ENCODE measurements around the gene SRGAP2B.
"Not testable (repeated sequence)": the region's sequence is repeated elsewhere in the genome, so short reads cannot be mapped to it uniquely, and the experiment has no call there.

Gene SRGAP2B

DNA sequence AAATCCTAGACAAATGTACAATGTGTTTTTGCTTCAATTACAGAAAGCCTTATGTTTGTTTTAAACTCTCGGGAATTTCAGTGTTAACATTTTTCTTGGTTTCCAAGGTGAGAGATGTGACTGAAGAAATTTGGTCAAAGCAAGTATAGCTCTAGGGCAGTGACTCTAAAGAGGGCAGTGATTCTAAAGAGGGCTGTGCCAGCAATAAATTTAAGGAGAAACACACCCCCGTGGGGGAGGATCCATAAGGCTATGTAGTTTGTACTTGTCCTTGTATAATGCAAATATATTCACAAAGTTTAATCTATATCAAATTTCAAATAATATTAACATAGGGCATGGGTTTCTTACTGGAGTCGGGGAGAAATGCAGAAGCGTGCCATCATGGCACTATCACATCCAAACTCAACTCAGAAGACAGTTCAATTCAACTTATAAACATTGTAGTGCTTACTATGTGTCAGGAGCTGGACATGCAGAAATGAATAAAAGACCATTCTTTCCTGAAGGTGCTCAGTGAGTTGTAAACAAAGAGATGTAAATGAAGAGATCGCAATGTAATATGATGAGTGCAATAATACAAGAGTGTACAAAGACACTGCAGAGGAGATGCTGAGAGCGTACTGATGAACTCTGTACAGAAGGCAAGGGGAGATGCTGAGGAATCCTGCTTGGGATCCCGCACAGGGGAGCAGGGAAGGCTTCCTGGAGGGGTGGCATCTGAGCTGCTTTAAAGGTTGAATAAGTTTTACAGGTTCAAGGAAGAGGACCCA, 12.5 kb downstream of the SRGAP2B start:
- DNase-seq, result not testable (repeated sequence)

- not testable (repeated sequence) for DNase-seq
Observed at GRCh38 chr1:145080193-145080592, 14.9 kb downstream of the SRGAP2B start.

DNA sequence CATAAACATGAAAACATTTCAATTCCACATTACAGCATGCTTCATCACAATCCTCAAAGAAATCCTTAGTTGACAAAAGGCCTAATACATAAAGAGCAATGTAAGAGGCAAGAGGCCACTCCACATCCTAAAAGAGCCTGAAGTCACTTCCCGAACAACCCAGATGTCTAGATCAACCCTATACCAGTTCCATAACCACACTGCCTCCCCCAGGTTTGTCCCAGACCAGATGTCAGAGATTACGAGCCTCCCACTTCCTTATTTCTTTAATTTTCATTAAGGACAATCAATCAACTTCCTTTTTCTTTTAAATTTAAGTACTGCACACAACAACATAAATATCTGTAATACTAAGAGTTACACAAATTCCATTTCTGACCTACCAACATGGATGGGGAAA, 15.4 kb downstream of the SRGAP2B start:
- not testable (repeated sequence) for DNase-seq

- not testable (repeated sequence) for DNase-seq
Observed at GRCh38 chr1:145078787-145079370, 16.2 kb downstream of the SRGAP2B start.

- not testable (repeated sequence) for DNase-seq
Observed at GRCh38 chr1:145077872-145078786, 17.0 kb downstream of the SRGAP2B start.

DNA sequence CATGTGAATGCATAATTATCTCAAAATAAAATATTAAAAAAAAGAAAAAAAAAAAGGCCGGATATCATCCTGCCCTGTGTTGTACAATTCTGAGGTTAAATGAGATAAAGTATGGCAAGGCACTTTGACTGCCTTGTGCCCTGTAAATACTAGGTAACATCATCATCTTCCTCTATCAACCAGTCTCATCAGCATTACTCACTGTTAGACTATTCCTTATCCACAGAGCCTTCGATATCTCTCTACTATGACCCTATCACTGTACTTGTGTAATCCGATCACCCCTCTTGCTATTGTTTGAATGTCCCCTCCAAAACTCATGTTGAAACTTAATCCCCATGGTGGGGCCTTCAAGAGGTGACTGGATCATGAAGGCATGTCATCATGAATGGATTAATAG, 18.3 kb downstream of the SRGAP2B start:
- not testable (repeated sequence) for DNase-seq

DNA sequence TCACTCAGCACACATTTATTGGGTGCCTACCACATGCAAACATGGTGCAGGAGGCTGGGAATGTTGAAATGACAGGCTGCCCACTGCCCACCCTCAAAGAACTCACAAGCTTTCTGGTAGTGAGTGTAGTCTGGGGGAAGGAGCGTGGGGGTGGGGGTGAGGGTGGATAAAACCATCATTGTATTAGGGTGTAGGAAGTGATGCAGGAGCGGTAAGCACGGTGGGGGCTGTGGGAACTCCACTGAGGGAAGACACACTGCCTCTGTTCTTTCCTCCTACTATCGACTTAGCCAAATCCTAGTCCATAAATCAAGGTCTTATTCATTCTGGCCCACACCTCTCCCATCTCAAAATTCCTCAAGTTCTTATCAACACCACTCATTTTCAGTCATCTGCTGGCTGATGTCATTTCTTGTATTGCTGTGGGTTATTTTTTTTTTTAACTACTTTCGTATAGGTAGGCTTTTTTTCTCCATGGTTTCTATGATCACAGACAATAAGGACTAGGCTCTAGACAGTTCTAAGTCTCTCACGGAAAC, 21.0 kb downstream of the SRGAP2B start:
- not testable (repeated sequence) for DNase-seq

DNA sequence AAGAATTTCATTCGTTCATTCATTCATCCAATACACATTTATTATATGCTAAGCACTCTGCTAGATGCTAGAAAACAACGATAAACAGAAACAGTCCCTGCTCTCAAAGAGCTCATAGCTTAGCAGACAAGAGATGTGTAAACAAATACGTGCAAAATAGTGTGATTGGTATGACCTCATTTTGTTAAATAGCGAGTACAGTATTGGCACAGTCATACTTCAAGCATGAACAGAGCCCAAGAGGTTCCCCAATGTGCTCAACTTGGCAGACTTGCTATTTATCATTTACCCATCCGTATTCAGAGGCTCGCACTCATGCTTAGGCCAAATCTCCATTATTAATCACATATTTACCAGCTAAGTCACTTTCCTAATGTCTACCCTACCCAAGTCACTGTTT, 23.6 kb downstream of the SRGAP2B start:
- not testable (repeated sequence) for DNase-seq

- not testable (repeated sequence) for DNase-seq
Observed at GRCh38 chr1:145066486-145066885, 28.6 kb downstream of the SRGAP2B start.

DNA sequence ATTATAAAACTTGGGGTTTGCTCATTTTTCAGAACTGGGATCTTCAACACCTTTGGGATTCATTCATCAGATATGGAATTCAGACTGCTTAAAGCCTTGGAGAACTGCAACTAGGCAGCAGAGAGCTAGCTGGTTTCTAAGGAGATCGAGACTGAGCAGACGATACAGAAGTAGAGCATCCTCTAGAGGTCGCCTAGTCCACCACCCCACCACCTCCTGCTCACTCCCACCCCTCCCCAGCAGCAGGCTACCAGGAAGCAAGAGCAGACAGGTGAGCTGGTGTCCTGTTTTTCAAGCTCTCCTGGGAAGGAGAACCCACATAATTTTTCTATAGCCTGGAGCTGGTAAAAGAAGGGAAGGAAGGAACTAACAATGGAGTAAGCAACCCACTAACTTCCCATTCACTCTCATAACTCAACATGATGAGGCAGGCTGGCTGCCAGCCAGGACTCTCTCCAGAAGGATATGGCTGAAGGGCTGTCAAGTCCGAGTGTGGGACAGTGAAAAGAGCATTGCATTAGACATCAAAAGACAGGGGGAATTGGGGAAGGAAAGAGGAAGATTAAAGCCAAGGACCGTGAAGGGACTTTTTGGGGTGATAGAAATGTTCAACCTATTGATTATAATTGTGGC, 29.8 kb downstream of the SRGAP2B start:
- not testable (repeated sequence) for DNase-seq

DNA sequence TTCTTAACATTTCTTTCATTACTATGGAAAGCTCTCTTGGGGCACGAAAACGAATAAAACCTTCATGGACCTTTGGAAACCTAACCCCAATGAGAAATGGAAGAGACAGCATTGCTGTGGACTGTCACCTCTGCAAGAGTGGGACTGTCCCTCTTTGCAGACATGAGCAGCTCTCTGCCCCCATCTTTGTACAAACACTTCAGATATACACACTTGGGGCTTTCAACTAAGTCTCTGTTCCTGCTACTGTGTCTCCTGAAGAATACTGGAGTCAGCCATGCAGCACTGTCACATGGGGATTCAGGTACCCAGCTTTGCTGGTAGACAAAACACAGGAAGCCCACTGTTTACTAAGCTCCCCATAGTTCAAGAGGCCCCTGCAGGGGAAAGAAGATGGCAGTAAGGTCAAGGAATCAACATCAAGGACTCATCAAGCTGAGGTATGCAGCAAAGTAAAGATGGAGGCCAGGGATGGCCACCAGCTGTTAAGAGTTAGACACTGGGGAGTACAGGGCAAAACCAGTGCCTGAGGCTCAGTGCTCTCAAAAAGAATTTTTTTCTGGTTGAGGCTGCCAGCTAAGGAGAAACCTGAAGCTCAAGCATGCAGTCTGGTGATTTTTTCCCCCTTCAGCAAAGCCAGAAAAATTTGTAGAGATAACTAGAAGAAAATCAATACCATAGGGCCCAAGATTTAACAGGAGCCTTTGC, 31.0 kb downstream of the SRGAP2B start:
- not testable (repeated sequence) for DNase-seq

DNA sequence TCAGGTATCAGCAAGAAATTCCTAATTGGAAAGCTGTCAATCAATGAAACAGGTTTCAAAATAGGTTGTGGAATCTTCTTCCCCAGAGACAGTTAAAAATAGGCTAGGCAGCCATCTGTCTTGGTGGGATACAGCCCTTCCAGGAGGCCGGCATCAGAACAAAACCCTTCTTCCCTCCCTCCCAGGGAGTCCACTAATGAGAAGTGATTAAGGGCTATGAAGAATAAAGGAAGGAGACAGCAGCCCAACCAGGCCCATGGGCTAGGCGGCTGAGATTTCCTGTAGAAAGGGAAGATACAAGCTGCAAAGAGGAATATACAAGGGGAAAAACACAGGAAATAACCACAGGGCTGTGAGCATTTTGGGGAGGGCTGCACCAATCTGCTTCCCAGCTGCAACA, 31.8 kb downstream of the SRGAP2B start:
- DNase-seq, result not testable (repeated sequence)

DNA sequence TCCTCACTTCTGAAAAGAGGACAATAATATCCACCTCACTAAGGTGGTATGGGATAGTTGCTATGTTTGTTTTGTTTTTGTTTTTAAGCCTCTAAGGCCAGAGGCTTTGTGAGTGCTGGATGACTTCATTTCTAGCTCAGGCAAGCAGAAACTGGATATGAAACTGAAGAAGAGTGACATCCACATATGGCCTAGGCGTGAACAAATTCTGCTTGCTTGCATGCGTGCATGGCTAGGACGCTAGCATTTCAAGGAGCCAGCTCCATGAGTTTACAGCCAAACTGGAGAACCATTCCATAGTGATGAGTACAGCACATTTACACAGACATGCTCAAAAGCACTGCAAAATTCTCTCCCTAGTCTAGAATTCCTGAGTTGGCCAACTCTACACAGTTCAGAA, 36.9 kb downstream of the SRGAP2B start:
- not testable (repeated sequence) for DNase-seq

DNA sequence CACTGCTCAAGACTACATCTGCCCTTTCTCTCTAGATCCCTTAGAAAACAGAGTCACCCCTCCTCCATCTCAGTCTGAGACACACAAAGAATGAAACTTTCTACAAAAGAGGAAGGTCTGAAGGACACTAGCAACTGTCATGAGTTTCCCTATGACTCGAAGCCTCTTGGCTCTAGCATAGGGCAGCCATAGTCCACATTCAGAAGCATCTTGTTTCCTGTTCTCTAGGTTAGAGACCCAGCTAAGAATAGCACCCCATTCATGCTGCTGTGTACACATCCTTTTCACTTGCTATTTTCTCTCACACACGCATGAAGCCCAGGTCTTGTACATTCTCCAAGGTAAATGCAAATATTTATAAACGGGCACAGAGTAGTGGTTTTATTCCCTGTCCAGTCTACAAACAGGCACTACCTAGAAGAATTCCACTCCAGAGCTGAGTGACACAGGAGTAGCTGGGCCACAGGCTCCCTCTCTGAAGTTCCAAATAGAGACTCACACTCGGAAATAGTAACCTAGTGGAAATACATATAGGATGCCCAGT, 39.8 kb downstream of the SRGAP2B start:
- DNase-seq, result not testable (repeated sequence)

DNA sequence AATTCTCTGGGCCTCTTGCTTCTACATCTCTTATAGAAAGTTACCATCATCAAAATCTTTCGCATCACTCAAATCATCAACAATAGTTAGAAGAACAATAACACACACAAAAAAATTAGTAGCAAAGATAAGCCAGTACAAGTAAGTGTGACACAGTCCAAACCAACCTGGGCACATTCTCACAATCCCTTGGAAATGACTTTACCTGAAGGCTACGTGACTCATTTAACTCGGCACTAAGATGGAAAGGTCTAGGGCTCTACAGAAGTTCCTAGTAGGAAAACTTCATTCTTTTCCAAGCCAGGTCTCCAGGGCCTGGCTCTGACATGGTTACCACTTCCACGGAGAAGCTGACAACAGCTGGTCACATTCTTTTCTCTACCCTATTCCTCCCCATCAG, 41.7 kb downstream of the SRGAP2B start:
- DNase-seq, result not testable (repeated sequence)

- DNase-seq, result not testable (repeated sequence)
Observed at GRCh38 chr1:145052019-145052776, 42.9 kb downstream of the SRGAP2B start.

DNA sequence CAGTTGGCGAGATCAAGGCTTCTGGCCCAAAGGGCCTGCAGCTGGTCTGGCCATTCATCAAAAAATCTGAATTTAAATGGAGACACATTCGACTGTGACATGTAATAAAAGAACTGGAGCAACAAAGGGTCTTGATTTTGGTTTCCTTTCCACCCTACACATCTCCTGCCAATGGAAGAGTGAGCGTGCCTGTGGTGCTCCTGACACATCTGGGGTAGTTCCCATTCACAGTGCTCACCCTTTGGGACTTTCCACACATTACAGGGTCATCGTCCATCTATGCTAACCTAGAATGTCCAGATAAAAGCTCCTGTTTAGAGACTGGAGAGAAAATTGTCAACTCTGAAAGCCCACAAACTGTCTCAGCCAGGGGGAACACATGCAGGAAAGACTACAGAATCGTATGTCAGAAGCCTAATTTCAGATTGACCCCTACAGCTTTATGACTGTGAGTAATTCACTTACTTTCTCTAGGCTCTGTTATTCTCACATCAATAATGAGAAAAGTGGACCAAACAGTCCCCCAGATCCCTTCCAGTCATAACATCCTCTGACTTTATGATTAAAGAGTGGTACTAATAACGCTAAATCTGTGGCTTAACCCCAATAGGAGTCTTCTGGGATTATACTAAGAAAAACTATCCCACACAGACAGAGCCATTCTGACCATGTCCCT, 46.8 kb downstream of the SRGAP2B start:
- DNase-seq, result not testable (repeated sequence)

DNA sequence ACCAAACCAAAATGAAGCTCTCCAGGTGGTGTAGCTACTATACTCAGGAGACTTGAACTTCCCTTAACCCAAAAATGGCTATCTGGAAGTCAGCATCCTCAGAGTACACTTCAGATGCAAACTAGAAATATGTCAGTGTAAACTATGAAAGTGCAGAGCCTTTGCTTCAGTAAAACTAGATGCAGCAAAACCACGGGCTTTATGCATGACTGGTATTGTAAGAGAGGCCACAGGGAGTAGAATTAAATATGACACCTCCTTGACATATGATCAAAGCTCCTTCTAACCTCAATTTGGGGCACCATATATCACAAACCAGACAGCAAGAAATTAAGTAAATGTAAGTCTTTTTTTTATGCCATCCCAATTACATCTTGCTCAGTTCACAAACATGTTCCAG, 47.6 kb downstream of the SRGAP2B start:
- DNase-seq, result not testable (repeated sequence)

DNA sequence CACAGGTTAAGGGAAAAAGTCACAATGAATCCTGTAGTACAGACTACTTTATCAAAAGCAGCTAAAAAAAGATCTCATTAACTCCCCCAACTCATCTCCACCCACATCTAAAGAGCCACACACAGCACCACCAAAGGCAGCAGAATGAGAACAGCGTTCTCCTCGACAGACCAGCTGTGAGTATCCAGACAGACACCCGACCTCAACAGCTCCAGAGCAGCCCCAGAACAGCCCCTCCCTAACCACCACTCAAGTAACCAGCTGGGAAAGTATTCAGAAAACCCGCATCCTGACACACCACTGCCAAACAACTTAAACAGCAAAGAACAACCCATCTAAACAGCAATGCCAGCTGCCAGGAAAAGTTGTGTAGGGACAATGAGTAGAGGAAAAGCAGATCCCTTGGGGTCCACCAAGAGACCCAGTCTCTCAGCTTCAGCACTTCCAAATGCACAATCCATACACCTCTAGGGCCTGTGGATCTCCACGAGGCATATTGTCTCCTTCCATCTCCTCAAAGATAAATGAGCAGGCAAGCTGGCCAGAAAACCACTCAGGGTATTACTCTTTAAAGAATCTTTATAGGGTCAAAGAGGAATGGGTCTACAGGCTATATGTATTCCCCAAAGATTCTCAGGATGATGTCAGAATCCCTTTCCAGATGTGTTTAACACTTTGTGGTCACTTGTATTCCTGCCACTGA, 49.4 kb downstream of the SRGAP2B start:
- DNase-seq, result not testable (repeated sequence)
